ENCODE measurements around the gene TAAR1.

DNA sequence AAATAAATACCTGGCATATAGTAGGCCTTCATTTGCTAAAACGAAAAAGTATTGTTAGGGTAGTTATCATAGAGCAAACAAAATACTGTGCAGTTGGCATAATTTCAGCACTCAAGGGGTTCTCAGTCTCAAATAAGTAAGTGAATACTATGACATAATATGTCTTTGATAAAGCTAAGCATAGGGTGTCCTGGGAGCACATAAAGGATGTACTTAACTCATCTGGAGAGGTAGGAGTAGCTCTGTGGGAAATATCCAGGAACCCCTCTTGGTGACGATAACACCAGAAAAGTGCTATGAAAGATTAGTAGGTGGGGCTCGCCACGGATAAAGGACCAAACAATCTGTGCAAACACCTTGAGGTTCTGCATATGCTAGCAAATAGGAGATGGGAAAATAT is 31.7 kb upstream of the TAAR1 start:
- TF ChIP-seq JUN (CRISPR knock-in tag; IDR thresholded peaks at IDR 0.05) = no peak
- TF ChIP-seq CTCF (IDR thresholded peaks at IDR 0.05) = no peak
- TF ChIP-seq TCF7 (CRISPR knock-in tag; IDR thresholded peaks at IDR 0.05; ENCODE audit: low read depth) = no peak
- TF ChIP-seq NR2C2 (CRISPR knock-in tag; IDR thresholded peaks at IDR 0.05) = no peak

All from WTC11 (cell line).